ENCODE data around the gene DIP2B.

Gene DIP2B

GRCh38 chr12:50776749-50777728 lies 272.3 kb downstream of the DIP2B start:
- no peak for DNase-seq (ENCODE audit: low read depth)
- no peak overlapping the region for H3K4me3 ChIP-seq (ENCODE audit: low read depth, low read length)
- TF ChIP-seq, protein P1, sequence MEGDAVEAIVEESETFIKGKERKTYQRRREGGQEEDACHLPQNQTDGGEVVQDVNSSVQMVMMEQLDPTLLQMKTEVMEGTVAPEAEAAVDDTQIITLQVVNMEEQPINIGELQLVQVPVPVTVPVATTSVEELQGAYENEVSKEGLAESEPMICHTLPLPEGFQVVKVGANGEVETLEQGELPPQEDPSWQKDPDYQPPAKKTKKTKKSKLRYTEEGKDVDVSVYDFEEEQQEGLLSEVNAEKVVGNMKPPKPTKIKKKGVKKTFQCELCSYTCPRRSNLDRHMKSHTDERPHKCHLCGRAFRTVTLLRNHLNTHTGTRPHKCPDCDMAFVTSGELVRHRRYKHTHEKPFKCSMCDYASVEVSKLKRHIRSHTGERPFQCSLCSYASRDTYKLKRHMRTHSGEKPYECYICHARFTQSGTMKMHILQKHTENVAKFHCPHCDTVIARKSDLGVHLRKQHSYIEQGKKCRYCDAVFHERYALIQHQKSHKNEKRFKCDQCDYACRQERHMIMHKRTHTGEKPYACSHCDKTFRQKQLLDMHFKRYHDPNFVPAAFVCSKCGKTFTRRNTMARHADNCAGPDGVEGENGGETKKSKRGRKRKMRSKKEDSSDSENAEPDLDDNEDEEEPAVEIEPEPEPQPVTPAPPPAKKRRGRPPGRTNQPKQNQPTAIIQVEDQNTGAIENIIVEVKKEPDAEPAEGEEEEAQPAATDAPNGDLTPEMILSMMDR (IDR thresholded peaks at IDR 0.05; ENCODE audit: low read depth, low read length, missing control alignments): no peak

DNA sequence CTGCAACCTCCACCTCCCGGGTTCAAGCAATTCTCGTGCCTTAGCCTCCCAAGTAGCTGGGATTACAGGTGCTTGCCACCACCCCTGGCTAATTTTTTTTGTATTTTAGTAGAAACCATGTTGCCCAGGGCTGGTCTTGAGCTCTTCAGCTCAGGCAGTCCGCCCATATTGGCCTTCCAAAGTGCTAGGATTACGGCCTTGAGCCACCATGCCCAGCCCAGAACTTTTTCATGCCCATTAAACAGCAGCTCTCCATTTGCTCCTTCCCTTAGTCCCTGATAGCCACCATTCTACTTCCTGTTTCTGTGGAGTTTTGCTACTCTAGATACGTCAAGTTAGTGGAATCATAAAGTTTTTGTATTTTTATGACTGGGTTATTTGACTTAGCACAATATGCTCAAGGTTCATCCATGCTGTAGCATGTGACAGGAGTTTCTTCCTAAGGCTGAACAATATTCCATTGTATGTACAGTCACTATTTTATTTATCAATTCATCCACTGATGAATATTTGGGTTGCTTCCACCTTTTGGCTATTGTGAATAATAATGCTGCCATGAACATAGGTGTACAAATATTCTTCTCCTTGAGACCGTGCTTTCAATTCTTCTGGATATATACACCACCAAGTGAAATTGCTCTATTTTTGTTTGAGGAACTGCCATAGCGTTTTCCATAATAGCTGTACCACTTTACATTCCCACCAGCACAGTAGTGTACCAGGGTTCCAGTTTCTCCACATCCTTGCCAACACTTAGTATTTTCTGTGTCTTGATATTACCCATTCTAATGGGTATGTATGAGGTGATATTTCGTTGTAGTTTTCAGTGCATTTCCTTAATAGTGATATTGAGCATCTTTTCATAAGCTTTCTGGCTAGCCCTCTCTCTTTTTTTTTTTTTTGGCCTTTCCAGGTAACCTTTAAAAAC lies 274.1 kb downstream of the DIP2B start:
- no peak for DNase-seq (ENCODE audit: low read depth)
- TF ChIP-seq, protein P1 (IDR thresholded peaks at IDR 0.05; ENCODE audit: low read depth, low read length, missing control alignments): no peak
- no peak overlapping the region for H3K4me3 ChIP-seq (ENCODE audit: low read depth, low read length)

DNA sequence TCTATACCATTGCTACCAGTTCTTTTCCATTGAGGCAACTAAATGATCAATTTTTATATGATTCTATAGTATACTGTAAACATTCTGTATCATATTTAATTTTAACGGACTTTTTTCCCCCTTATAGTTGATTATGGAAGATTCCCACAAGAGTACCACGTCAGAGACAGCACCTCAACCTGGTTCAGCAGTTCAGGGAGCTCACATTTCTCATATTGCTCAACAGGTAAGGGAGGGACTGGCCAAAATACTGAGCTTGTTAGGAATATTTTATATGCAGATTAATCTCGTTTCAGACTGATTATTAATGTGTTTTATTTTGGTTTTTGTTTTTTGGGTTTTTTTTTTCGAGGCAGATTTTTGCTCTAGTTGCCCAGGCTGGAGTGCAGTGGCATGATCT lies 275.2 kb downstream of the DIP2B start:
- DNase-seq (ENCODE audit: low read depth): no peak
- H3K4me3 ChIP-seq (ENCODE audit: low read depth, low read length): no peak overlapping the region
- TF ChIP-seq, protein P1 (IDR thresholded peaks at IDR 0.05; ENCODE audit: low read depth, low read length, missing control alignments): no peak

GRCh38 chr12:50784501-50784900 lies 279.7 kb downstream of the DIP2B start:
- H3K4me3 ChIP-seq (ENCODE audit: low read depth, low read length): no peak overlapping the region
- TF ChIP-seq, protein P1 (IDR thresholded peaks at IDR 0.05; ENCODE audit: low read depth, low read length, missing control alignments): no peak
- no peak for DNase-seq (ENCODE audit: low read depth)

DNA sequence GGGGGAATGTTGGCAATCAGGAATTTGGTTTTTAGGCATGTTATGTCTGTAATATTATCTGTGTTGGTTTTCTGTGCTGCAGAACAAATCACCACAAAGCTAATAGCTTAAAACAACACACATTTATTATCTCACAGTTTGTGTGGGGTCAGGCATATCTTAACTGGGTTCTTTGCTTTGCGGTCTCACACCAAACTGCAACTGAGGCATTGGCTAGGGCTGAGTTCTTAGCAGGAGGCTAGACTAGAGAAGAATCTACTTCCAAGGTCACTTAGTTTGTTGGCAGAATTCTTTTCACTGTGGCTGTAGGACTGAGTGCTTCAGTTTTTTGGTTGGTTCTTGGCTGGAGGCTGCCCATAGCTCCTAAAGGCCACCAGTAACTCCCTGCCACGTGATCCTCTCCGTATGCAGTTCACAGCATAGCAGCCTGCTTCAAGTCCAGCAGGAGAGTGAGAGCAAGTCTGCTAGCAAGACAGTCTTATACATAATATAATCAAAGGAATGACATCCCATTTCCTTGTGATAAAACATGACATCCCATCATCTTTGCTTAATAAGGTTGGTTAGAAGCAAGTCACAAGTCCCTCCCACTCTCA lies 280.7 kb downstream of the DIP2B start:
- no peak for DNase-seq (ENCODE audit: low read depth)
- TF ChIP-seq, protein P1 (IDR thresholded peaks at IDR 0.05; ENCODE audit: low read depth, low read length, missing control alignments): no peak
- no peak overlapping the region for H3K4me3 ChIP-seq (ENCODE audit: low read depth, low read length)

DNA sequence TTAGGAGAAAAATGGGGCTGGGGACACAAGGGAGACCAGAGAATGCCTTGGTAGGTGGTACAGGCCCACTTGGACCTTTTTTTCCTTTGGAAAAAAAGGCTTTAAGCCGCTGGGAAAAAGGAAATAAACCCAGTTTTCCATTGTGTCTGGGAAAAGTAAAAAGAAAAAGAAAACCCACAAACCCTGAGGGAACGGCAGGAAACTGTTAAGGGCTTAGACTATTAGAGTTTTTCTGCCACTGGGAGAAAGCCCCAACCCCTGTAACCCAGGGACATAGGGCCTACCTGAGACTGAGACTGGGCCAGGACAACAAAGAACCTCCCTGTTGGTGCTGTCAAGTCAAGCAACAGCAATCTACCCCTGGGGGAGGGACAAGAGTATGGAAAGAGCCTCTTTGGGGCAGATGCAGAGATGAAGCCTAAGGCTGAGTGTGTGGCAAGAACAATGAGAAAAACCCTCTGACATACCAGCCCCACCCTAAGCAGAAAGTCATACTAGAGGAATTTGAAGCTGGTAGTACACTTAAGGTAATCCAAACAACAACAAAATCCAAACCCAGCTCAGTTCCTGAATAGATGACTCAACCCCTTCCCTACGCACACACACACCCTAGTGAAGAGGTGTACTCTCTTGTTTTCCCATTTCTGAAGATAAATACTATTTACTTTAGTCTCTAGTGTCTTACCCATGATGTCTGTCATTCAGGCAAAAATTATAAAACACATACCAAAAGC lies 281.9 kb downstream of the DIP2B start:
- no peak overlapping the region for H3K4me3 ChIP-seq (ENCODE audit: low read depth, low read length)
- TF ChIP-seq, protein P1 (IDR thresholded peaks at IDR 0.05; ENCODE audit: low read depth, low read length, missing control alignments): no peak
- no peak for DNase-seq (ENCODE audit: low read depth)

All from GM12864 (cell line).